IPS-NIHi7 (cell line): Measurements from ENCODE around the gene CTDSP1.

ENCODE experiments used
- DNase-seq: peaks from one replicate; pipeline ENCODE4 v3.0.0; 2012; ENCODE audit warnings: mixed read lengths; ENCODE audit errors: extremely low spot score

Gene CTDSP1

DNA sequence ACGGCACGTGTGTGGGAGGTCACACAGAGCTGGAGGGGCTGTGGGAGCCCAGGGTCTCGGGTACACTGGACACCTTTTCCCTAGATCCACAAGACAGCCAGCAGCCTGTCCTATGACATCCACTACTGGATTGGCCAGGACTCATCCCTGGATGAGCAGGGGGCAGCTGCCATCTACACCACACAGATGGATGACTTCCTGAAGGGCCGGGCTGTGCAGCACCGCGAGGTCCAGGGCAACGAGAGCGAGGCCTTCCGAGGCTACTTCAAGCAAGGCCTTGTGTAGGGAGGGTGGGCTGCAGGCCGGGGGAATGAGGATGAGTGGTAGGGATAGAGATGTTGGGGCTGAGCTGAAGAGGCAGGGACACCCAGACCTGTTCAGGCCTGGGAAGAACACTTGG, 25.9 kb downstream of the CTDSP1 start:
- no peak for DNase-seq

DNA sequence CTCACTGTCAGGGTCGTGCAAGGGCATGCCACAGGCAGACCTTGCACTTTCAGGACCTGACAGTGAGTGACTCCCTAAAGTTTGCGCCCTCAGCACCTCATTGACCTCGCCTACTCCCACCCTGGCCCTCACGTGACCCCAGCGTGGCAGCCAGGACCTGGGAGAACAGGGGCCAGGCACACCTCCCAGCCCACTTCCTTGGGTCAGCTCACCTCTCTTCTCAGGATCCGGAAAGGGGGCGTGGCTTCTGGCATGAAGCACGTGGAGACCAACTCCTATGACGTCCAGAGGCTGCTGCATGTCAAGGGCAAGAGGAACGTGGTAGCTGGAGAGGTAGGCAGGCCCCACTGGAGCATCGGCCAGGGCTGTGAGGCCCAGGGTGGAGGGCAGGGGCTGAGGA, 28.1 kb downstream of the CTDSP1 start:
- peak; percentile 40 for DNase-seq

DNA sequence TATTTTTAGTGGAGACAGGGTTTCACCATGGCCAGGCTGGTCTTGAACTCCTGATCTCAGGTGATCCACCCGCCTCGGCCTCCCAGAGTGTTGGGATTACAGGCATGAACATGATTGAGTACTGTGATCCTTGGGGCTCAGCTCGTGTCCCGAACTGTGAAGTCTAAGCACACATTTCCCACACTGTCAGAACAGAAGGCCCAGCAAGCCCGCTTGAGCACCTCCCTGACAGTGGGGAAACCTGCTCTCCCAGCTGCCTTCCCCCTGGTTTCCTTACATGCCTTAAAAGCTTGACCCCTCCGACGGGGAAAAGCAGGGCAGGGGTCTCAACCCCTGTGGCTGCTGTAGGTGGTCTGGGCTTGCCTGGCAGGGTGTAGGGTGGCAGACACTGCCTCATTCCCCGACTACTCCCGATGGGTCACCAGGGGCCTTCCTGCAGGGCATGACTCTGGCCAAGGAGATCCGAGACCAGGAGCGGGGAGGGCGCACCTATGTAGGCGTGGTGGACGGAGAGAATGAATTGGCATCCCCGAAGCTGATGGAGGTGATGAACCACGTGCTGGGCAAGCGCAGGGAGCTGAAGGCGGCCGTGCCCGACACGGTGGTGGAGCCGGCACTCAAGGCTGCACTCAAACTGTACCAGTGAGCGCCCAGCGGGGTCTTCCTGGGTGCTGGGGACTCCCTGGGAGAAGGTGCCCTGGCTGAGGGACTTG, 29.3 kb downstream of the CTDSP1 start:
- DNase-seq = no peak

DNA sequence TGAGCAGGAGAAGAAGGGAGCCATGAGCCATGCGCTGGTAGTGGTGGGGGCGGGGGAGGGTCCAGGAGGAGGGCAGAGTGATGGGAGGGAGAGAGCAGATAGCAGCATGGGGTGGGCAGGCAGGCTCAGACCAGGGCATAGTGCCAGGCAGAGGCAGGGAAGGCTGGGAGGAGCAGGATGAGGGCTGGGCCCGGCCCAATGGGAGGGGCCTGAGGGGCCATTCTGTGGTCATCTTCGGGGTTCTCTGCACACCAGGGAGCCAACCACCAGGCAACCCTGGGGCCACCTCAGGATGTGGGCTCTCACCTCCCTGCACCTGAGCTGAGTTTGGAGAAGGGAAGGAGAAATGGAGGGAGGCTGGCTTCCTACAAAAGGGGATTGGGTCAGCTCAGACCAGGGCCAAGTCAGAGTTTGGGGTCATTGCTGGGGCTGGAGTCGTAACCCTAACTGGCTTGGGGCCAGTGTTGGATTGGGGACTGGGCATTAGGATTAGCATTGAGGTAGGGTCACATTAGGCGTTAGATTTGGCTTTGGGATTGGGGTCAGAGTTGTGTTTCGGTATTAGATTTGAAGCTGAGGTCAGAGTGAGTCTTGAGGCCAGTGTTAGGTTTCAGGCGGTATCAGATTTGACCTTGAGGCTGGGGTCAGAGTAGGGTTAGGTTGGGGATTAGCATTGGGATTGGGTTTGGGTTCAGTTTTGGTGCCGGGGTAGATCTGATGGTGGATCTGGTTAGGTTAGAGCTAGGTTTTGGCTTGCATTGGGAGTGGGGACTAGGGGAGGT, 30.4 kb downstream of the CTDSP1 start:
- DNase-seq = no peak

DNA sequence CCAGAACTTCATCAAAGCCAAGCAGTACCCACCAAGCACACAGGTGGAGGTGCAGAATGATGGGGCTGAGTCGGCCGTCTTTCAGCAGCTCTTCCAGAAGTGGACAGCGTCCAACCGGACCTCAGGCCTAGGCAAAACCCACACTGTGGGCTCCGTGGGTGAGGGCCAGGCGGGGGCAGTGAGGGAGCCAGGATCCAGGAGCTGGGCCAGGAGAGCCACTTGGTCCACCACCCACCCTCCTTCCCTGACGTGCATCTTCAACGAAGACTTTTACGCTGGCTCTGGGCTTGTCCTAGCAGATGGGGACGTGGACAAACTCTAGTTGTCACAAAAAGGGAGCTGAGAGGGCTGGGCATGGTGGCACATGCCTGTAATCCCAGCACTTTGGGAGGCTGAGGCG, 31.1 kb downstream of the CTDSP1 start:
- DNase-seq = no peak

DNA sequence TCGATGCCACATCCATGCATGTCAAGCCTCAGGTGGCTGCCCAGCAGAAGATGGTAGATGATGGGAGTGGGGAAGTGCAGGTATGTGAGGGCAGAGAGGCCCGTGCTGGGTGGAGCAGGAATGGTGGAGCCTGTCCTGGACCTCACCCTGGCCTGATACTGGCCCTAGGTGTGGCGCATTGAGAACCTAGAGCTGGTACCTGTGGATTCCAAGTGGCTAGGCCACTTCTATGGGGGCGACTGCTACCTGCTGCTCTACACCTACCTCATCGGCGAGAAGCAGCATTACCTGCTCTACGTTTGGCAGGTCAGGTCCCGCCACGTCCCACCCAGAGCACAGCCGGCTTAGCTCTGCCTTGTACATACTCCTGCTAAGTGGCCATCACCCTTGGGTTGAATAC, 32.2 kb downstream of the CTDSP1 start:
- DNase-seq = no peak

DNA sequence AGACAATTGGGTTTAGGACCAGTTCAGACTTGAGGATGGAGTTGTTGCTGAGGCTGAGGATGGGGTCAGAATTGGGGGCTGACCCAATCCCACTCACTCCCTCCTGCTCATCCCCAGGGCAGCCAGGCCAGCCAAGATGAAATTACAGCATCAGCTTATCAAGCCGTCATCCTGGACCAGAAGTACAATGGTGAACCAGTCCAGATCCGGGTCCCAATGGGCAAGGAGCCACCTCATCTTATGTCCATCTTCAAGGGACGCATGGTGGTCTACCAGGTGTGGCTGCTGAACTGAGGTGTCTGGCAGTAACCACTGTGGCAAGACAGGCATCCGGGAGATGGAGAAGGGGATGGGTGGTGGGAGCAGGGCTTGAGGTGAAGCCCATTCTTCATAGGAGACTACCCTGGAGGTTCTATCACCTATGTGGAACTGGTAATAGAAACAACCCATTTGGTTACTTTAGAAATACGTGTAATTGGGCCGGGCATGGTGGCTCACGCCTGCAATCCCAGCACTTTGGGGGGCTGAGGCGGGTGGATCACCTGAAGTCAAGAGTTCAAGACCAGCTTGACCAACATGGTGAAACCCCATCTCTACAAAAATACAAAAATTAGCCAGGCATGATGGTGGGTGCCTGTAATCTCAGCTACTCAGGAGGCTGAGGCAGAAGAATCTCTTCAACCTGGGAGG, 33.2 kb downstream of the CTDSP1 start:
- no peak for DNase-seq

DNA sequence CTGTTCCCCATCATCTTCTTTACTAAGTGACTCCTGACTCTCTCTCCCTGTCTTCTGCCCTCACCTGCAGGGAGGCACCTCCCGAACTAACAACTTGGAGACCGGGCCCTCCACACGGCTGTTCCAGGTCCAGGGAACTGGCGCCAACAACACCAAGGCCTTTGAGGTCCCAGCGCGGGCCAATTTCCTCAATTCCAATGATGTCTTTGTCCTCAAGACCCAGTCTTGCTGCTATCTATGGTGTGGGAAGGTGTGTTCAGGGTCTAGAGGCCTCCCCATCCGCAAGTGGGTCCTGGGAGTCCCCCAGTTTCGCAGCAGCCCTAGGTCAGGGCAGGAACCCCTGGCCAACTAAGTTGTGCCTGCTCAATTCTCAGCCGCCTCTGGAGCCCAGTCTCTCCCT, 34.8 kb downstream of the CTDSP1 start:
- DNase-seq = peak; percentile 7

DNA sequence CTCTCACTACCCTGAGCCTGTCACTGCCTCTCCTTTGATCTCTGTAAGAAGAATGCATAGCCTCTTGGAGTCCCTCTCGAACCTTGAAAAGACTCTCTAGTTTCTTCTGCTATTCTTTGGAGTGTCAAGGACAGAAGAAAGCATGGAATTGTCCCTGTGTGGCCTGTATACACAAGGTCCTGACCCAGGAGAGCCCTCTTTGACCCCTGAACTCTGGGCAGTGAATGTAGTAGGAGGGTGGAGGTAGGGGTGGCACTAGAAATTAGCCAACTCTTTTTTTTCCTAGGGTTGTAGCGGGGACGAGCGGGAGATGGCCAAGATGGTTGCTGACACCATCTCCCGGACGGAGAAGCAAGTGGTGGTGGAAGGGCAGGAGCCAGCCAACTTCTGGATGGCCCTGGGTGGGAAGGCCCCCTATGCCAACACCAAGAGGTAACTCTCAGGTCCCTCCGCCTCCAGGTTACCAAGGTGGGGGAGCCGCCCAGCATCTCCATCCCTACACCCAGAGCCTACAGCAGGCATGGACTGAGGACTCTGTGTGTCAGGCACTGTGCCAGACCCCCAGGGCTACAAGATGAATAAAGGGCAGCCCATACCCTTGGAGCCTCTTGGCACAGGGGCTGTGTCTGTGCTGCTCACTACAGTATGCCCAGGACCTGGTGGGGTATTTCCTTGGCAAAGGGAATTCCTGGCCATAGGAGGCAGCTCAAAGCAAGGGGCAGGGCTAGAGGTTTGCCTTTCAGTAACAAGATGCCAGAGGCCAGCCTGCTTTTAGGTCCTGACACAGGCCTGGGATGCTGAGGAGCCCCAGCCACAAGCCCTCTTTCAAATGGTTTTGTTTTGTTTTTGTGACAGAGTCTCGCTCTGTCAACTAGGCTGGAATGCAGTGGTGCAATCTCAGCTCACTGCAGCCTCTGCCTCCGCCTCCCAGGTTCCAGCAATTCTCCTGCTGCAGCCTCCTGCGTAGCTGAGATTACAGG, 35.6 kb downstream of the CTDSP1 start:
- DNase-seq = peak; percentile 7

DNA sequence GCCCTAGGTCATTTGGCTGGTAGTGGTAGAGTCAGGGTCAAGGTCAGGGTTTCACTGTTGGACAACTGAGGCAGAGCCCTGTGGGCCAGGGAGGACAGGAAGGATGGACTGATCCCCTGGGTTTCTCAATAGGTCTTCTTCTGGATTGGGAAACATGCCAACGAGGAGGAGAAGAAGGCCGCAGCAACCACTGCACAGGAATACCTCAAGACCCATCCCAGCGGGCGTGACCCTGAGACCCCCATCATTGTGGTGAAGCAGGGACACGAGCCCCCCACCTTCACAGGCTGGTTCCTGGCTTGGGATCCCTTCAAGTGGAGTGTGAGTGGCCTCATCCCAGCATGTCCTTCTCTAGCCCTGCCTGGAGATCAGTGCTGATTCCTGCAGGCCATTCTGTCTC, 37.3 kb downstream of the CTDSP1 start:
- DNase-seq = peak; percentile 6

DNA sequence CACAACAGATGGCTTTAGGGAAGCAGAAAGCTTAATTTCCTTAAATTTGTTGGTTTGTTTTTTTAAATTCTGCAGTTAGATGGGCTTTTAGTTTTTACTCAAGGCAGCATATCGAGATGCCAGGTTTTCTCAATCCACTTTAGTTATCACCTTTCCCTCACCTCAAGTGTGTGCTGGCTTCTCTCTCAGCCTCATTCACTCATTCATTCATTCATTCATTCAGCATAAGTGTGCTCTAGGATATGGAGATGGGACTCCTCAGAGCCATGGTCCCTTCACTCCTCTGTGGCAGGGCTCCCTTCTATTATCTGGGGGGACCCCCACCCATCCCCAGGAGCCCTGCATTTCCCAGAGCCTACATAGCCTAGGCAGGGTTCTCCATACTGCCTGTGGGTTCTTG, 38.3 kb downstream of the CTDSP1 start:
- DNase-seq = no peak

DNA sequence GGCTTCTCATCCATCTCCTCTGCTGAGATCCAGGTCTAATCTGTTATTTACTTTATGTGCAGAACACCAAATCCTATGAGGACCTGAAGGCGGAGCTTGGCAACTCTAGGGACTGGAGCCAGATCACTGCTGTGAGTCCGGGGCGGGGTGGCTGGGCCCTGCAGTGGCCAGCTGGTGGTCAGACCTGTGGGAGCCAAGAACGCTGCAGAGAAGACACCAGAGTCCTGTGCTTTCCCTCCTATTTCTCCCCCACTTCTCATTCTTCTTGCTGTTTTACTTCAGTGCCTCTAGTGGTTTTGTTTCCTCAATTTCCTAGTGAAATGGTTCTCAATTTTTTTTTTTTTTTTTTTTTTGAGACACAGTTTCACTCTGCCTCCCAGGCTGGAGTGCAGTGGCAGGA, 38.9 kb downstream of the CTDSP1 start:
- no peak for DNase-seq

DNA sequence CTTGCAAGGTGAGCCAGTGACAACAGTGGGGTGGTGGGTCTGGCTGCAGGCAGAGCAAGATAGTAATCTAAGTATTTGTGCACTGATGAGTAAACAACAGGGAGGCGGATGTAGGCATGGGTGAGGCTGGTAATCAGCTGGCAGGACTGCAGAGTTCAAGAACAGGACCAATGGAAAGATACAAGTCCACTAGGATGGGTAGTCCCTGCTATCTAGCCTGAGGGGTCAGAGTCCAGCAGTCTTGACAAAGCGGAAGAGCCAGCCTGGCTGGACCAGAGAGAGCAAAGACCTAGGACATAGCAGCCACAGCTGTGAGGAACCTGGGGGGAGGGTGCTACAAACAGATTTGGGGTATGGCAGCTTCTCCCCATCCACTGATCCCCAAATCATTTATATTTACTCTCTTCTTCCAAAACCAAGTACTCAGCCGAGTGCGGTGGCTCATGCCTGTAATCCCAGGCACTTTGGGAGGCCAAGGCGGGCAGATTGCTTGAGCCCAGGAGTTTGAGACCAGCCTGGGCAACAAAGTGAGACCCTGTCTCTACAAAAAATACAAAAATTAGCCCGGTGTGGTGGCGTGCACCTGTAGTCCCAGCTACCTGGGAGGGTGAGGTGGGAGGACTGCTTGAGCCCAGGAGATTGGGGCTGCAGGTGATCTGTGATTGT, 45.2 kb downstream of the CTDSP1 start:
- DNase-seq = no peak

DNA sequence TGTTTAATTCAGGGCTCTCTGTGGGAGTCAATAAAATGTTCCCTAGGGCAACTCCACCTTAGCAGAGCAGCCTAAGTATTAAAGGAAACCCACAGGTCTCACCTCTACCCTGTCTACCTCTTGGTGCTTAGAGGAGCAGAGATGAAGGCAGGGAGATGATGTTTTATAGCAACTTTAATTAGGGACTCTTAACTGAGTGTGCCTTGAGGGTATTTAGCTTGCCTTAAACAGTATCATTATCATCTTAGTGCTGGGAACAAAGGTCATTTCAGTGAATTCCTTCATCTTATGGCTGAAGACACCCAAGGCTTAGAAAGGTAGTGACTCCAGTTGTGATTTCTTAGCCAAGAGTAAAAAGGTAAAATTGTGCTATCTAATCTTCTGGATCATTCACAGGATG, 45.9 kb downstream of the CTDSP1 start:
- no peak for DNase-seq

DNA sequence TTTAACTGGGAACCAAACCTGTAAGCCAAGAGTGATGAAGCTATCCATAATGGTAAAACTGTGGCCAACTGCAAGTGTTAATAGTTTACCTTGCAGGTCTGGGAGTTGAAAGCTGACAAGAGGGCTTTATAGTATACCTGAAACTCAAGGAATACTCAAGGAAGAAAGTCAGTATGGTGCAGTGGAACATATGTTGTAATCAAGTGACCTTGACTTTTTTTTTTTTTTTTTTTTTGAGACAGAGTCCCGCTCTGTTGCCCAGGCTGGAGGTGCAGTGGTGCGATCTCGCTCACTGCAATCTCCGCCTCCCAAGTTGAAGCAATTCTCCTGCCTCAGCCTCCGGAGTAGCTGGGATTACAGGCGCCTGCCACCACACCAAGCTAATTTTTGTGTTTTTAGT, 46.9 kb downstream of the CTDSP1 start:
- no peak for DNase-seq

DNA sequence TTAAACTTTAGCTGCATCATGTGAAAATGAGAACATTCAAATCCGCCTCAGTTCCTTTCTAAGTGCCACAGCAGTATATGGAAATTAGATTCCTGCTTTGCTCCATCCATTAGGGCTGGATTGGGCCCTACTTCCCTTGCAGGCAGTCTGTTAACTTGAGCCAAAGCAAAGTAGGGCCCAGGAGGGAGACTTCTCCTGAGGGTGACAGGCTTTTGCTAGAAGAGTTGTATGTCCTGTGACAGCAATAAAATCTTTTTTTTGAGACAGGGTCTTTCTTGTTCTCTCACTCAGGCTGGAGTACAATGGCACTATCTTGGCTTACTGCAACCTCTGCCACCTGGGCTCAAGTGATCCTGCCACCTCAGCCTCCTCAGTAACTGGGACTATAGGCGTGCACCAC, 47.4 kb downstream of the CTDSP1 start:
- no peak for DNase-seq

DNA sequence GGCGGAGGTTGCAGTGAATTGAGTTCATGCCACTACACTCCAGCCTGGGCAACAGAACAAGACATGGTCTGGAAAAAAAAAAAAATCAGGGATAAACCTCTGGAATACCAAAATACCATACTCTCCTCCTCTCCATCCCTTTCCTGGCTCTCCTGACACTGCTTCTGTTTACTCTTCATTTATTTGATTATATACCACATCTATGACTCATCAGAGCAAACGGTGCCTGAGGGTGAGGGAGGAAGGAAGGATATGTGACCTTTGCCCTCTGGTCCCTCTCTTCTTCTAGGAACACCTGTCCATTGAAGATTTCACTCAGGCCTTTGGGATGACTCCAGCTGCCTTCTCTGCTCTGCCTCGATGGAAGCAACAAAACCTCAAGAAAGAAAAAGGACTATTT, 49.3 kb downstream of the CTDSP1 start:
- DNase-seq = no peak

DNA sequence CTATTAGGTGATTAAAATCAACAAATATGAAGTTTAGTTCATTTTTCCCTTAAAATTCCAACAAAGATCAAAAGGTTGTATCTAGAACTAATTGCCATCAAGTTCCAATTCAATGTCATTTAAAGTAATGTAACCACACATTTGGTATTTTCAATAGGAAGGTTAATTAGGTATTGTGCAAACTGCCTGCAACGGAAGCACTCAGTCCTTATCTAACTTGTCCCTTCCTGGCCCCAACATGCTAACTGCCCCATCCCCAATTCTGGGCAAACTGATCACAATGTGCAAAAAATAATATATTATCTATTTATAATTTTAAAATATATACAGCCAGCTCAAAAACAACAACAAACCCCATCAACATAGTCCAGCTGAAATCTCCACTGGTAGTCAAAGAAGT, 52.4 kb downstream of the CTDSP1 start:
- no peak for DNase-seq
